NCI-H146 treated with DMSO at 0.1 percent for 48 hours (cell line): ENCODE measurements around the gene TEX13A.

Source experiments
- DNase-seq: peaks from one replicate; lab custom pipeline; 2025; ENCODE audit not compliant: unreplicated experiment; lab: John Stamatoyannopoulos, UW

The TEX13A gene

DNA sequence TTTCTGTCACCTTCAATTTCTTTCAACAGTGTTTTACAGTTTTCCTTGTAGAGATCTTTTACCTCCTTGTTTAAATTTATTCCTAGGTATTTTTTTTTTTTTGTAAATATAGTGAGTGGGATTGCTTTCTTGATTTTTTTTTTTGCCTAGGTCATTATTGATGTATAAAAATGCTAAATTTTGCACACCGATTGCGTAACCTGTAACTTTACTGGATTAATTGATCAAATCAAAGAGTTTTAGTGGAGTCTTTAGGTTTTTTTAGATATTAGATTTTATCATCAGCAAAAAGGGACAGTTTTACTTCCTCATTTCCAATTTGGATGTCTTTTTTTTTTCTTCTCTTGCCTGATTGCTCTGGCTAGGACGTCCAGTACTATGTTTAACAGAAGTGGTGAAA lies 40.9 kb downstream of the TEX13A start:
- DNase-seq = no peak

DNA sequence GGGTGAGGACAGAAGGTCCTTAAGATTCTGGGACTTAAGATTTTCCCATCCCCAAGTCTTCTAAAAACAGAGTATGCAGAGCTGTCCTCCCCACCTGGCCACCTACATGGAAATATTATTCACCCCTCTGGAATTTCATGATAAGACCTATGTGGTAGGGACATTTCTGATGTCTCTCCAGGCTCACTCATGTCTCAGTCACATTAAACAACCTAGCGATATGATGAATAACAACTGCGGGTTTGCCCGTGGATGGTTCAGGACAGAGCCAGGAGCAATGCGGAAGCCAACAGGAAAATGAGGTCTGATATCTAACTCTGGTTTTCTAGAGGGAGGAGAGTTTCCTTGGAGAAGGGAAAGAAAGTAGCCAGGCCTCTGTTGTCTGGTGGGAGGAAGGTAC lies 47.4 kb downstream of the TEX13A start:
- DNase-seq = no peak
